SW 1271 (cell line): ENCODE results near the gene ARID3A.

Source experiments
- DNase-seq, 2 experiments: peaks; one replicate each; lab custom pipeline; 2025; lab: John Stamatoyannopoulos, UW

The ARID3A gene

DNA sequence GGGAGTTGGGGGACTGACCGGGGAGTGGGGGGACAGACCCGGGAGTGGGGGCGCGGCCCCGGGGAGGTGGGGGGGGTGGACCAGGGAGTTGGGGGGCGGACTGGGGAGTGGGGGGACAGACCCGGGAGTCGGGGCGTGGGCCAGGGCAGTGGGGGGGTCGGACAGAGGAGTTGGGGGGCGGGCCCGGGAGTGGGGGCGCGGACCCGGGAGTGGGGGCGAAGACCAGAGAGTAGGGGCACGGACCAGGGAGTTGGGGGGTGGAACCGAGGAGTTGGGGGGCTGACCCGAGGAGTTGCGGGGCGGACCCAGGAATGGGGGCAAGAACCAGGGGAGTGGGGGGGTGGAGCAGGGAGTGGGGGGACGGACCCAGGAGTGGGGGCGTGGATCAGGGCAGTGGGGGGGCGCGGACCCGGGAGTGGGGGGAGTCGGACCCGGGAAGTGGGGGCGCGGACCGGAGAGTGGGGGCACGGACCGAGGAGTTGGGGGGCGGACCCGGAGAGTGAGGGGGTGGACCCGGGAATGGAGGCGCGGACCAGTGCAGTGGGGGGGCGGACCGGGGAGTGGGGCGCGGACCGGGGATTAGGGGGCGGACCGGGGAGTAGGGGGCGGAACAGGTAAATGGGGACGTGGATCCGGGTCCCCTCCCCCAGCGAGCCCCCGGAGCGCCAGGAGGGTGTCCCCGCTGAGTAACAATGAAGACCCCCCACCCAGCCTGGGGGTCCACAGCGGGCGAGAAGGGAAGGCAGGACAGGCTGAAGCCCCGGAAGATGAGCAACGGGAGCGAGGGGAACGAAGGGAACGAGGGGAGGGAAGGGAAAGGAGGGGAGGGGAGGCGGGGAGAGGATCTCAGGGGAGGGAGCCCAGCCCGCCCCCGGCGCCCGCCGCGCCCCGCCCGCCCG, 13.4 kb upstream of the ARID3A start:
- no peak for DNase-seq

DNA sequence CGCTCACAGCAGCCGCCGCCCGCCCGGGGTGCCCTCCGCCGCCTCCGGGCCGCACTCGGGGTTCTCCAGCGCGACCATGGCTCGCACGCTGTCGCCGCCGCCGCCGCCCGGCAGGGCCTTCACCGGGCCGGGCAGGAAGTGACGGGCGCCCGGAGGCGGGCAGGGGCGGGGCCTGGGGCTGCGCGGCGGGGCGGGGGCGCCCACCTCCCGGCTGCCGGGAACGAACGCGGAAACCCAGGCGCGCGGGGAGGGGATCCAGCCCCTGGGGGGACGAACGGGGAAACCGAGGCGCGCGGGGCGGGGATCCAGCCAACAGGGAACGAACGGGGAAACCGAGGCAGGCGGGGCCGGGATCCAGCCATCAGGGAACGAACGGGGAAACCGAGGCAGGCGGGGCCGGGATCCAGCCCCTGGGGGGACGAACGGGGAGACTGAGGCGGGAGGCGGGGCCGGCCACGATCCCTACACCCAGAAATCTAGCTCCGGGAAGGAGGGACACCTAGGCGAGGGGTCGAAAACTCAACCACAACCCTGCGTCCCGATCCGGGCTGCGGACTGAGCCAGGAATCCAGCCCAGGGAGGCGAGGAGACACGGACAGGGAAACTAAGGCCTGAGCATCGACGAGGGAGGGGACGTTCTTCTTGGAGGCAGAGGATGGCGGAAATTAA, 12.6 kb upstream of the ARID3A start, which contains the start of gene R3HDM4:
TSS of gene R3HDM4 (minus strand) at position 140 of the 669 bp plus-strand sequence. CDS start at position 78, 62 bp downstream.
- peak in 1 of 2 experiments; percentile 29 for DNase-seq

DNA sequence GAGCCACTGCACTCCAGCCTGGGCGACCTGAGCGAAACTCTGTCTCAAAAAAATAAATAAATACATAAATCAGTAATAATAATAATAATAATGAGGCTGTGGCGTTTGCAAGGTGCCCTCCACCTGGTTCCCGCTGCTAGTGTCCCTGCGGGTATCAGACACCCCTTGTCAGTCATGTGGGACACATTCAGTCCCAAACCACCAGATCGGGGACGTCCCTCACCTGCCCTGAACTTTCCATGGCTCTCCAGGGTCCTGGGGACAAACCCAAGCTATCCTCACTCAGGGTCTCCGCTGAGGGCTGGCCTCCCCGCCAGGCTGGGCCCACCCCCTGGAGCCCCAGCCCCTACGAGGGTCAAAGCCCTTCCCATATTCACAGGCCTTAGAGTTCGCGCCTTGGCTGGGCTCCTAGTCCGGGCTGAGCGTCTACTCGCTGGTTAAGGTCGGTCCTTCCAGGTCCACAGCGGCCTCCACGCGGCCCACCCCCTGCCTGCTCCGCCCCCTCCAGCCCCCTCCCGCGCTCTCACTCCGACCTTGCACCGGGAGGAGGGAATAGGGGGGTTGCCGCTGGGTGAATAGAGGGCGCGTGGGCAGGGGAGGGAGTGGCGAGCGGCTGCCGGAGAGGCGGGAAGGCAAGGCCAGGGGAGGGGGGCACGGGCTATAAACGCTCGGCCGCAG, 9.1 kb upstream of the ARID3A start:
- no peak for DNase-seq

DNA sequence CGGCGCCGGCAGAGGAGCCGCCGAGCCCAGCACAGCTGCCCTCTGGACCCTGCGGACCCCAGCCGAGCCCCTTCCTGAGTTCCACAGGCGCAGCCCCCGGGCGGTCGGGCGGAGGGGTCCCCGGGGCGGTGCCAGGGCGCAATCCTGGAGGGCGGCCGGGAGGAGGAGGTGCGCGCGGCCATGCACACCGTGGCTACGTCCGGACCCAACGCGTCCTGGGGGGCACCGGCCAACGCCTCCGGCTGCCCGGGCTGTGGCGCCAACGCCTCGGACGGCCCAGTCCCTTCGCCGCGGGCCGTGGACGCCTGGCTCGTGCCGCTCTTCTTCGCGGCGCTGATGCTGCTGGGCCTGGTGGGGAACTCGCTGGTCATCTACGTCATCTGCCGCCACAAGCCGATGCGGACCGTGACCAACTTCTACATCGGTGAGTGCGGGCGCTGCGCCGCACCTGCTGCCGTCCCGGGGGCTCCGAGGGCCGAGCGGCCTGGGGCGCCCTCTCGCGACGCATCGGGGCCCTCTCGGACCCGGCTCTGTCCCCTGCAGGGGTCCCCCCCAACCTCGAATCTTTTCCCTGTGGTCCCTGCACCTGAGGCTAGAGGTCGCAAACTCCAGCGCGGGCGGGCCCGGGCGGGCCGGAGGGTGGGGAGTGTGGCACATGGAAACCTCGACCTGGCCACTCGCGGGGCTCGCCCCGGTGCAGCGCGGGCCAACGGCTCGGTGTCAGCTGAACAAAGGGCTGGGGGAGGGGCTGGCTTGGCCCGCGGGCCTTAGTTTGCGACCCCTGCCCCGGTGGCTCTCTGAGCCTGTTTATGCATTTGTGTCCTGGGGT, 8.3 kb upstream of the ARID3A start, which contains the start of gene KISS1R:
TSS of gene KISS1R (plus strand) at position 11 of the 829 bp plus-strand sequence. CDS start at position 181, 170 bp downstream.
- DNase-seq: peak in 1 of 2 experiments; percentile 27

DNA sequence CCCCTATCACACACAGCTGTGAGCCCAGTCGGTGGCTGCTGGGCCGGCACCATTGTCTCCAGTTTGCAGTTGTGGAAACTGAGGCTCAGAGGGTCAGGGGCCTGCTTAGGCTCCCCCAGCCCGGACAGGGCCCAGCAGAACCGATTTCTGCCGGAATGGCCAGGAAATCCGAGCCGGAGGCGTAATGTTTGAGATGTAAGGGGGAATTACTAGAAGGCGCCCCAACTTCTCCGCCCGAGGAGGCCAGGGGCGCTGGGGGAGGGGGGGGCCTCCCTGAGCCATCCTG, 7.7 kb upstream of the ARID3A start:
- no peak for DNase-seq

DNA sequence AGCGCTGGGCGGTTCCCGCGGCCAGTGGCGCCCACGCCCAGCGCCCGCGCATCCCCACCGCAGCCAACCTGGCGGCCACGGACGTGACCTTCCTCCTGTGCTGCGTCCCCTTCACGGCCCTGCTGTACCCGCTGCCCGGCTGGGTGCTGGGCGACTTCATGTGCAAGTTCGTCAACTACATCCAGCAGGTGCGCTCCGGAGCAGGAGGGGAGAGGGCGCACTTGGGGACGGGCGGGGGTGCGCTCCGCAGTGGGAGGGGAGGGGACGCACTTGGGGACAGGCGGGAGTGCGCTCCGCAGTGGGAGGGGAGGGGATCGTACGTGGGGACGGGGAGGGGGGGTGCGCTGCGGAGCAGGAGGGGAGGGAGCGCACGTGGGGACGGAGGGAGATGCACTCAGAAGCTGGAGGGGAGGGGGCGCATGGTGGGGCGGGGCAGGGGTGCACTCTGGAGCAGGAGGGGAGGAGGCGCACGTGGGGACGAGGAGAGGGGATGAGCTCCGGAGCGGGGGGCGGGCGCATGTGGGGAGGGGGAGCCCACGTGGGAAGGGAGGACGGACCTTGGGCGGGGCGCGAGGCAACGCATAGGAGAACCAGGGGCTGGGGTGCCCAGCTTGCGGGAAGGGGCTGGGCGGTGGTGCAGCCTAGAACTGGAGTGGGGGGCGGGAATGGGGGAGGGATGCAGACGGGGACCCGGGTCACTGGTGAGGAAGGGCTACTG, 7.2 kb upstream of the ARID3A start:
- DNase-seq: peak in 1 of 2 experiments; percentile 21

DNA sequence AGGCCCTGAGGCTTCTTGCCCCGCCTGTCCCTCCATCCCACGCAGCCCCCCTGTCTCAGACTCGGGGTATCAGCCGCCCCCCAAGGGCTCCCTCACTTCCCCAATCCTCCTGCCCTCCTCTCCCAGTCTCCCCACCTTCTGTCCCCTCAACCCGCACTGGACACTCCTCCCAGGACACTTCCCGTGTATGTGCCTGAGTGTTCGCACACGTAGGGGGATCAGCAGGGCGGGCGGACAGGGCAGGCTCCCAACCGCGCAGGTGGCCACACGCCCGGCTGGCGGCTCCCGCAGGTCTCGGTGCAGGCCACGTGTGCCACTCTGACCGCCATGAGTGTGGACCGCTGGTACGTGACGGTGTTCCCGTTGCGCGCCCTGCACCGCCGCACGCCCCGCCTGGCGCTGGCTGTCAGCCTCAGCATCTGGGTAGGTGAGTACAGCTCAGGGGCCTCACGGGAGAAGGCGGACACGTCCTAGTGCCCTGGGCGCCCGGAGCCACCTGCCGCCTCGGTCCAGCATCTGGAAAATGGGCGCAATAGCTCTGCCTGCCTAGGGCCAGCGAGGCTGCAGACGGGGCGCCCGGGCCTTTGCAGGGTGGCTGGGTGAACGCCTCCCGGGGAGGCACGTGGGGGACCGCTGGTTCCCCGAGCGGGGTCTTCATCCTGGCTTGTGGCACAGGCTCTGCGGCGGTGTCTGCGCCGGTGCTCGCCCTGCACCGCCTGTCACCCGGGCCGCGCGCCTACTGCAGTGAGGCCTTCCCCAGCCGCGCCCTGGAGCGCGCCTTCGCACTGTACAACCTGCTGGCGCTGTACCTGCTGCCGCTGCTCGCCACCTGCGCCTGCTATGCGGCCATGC, 6.4 kb upstream of the ARID3A start:
- DNase-seq: no peak

DNA sequence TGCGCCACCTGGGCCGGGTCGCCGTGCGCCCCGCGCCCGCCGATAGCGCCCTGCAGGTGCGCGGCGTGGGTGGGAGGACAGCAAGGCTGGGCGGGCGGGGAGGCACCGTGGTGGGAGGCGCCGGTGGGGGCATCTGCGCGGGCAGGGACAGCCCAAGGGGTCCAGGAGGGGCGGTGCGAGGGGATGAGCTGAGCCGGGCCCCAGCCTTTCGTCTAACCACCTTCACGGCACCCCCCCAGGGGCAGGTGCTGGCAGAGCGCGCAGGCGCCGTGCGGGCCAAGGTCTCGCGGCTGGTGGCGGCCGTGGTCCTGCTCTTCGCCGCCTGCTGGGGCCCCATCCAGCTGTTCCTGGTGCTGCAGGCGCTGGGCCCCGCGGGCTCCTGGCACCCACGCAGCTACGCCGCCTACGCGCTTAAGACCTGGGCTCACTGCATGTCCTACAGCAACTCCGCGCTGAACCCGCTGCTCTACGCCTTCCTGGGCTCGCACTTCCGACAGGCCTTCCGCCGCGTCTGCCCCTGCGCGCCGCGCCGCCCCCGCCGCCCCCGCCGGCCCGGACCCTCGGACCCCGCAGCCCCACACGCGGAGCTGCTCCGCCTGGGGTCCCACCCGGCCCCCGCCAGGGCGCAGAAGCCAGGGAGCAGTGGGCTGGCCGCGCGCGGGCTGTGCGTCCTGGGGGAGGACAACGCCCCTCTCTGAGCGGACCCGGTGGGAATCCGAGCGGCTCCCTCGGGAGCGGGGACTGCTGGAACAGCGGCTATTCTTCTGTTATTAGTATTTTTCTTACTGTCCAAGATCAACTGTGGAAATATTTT, 5.6 kb upstream of the ARID3A start:
- no peak for DNase-seq

DNA sequence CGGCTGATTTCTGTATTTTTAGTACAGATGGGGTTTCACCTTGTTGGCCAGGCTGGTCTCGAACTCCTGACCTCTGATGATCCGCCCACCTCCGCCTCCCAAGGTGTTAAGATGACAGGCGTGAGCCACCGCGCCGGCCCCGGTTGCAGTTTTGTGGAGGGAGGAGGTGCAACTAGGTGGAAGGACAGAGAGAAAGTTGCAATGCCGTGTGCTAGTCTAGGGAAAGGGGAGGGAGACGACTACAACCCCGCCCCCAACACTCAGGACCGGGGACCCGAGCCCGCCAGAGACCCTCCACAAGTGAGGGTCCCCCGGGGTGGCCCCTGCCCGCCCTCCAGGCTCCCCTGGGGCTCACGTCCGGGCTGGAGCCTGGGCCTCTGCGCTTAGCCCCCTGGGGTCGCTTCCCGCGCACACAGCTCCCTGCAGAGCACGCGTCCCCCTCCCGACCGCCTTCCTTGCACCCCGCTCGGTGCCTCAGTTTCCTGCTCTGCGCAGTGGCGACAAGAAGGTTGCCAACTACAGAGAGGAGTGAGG, 1.2 kb upstream of the ARID3A start:
- no peak for DNase-seq

DNA sequence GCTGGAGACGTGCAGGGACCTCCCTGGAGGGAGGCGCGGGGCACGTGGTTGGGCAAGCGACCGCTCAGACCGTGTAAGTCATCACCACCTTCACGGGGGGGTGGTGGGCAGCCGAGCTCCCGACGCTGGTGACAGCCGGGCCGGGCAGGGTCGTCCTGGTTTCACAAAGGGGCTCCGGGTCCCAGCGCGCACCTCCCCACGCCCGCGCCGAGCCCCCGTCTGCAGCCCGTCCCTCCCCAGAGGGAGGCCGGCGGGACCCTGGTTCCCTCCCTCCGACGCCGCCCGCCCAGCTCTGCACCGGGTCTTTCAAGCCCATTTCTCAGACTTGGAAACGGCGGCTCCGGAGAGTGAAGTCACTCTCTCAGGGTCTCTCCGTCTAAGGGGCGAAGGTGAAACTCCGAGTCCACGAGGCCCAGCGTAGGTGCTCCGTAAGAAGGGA, 729 bp upstream of the ARID3A start:
- DNase-seq: peak in 1 of 2 experiments; percentile 86

DNA sequence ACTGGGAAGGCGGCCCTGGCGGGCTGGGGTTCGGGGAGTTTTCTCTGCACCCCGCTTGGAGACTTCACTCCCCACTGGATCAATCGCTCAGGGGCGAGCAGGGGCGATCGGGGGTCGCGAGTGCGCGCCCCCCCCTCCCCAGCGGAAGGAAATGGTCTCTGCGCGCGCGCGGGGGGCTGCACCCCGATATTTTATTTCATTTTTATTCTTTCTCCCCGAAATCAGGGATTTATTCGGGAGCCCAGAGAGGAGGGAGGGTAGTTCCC, 421 bp downstream of the ARID3A start:
- no peak for DNase-seq

DNA sequence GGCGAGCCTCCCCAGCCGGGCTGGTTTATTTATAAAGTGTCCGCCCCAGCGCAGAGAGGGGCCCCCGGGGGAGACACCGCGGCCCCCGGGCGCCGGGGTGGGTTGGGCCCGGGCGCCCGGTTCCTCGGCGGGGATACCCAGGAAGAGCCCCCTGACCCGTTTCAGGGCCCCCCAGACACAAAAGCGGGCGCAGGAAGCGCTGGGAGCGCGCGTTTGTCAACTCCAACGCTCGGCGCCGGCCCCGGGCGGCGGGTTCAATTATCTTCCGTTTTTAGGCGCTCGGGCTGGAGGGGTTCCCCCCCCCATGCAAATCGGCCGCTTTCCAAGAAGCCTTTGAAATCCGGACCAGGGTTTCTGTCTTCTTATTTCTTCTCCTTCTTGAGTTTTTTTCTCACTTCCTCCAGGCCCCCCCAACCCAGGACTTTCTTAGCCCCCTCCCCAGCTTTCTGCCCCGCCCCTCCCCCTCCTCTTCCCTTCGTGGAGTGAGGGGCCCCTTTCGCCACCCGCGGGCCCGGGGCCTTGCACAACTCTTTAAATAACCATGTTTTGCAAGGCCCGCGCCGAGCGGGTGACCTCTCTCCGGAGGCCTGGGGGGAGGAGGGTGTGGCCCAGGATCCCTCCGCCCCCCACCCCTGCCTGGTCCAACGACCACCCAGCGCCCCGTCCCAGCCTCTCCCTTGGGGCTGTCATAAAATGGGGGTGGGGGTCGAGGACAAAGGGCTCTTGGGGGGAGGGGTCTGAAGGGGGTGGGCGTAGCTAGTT, 935 bp downstream of the ARID3A start:
- DNase-seq: no peak

DNA sequence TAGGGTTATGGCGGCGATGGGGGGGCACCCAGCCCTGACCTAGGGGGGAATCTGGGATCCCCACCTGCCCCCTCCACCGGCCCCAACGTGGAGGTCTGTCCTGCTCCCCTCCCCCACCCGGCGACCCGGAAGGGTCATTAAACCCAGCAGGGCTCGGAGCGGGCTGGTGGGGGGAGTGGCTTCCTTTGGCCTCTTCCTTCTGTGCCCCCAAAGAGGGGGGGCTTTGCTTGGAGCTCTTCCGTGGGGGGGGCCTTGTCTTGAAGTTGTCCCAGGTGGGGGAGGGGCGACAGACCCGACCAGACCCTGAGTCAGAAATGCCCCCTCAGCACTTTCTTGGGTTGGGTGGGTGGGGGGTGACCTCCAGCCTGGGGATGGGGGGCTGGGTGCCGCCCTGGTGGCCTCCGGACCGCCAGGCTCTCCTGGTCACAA, 1.5 kb downstream of the ARID3A start:
- no peak for DNase-seq

DNA sequence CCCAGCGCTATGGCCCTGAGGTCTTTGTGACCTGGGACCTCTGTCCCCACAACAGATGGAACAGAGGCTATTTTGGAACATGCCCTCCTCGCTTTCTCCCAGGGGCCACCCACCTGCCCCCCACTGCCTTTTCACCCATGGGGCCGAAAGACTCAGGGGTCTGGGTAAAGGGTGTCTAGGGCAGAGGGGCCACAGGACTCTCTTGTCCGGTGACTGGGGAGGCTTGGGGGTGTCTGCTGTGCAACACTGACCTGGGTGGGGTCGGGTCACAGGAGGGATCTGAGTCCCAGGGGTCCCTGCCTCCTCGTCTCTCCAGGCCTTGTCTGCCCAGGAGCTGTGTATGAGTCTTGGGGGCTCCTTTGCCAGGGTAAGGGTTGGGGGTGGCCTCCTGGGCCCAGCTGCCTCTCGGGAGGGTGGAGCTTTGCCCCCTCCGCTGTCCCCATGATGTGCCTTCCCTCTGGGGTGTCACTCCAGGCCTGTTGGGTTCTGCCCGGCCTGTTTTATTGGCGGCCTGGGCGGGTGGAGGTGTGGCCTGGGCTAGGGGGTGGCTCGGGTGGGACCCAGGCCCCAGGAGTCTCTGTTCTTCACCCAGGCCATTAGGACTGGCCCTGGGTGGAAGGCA, 2.1 kb downstream of the ARID3A start:
- no peak for DNase-seq

DNA sequence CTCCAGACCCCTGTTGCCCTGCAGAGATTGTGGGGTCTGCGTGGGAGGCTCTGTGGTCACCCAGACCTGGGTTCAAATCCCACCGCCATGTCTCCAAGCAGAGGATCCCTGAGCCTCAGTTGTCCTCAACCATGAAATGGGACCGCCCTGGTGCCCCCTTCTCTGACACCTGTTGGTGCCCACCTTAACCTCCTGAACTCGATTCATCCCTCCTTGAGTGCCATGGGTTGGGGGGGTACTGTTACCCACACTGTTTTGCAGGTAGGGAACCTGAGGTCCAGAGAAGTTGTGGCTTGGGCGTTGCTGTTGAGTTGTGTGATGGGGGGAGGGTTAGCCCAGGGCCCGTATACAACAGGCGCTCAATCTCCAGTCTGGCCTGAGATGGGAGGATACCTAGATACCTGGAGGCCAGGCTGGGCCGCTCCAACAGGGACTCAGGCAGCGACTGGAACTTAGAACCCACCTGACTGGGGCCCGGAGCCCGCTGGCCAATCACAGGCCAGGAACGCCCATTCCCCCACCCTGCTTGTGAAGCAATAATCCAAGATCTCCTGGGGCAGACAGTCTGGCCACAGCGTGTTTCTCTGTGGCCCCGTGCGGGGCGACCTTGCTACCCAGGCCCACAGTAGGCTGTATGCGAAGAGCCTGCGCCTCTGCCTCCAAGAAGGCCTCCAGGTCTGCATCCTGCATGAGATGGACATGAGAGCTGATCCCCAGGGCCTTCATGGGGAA, 2.8 kb downstream of the ARID3A start:
- DNase-seq: no peak

DNA sequence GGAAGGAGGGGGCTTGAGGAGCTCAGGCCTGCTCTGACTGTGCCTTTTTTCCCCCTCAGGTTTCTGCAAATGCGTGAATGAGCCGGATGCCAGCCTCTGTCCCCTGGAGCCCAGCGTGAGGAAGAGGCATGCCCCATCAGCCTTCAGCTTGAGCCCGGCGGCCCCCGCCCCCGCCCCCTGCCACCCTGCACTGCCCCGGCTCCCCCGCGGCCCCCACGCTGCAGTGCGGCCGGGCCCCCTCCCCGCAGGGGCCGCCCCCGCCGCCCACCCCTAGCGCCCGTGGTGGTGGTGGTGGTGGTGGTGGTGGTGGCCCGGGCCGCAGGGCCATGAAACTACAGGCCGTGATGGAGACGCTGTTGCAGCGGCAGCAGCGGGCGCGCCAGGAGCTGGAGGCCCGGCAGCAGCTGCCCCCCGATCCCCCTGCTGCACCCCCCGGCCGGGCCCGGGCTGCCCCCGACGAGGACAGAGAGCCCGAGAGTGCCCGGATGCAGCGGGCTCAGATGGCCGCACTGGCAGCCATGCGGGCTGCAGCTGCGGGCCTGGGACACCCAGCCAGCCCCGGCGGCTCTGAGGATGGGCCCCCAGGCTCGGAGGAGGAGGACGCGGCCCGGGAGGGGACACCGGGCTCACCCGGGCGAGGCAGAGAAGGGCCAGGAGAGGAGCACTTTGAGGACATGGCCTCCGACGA, 3.5 kb downstream of the ARID3A start:
- no peak for DNase-seq

DNA sequence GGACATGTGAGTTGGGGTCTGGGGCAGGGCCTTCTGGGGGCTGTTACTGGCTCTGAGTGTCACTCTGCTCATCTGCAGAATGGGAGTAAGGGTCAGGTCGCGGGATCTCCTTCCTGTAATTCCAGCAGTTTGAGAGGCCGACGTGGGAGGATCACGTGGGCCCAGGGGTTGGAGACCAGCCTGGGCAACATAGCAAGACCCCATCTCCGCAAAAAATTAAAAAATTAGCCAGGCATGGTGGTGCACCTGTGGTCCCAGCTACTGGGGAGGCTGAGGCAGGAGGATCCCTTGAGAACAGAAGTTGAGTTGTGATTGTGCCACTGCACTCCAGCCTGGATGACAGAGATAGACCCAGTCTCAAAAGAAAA, 4.0 kb downstream of the ARID3A start:
- DNase-seq: no peak
